Esophagus muscularis mucosa (tissue), 3 donors: Measurements from ENCODE around the gene CIT.

ENCODE experiments used
- CTCF ChIP-seq, 3 experiments: fragments of 200-600 bp in 2 of 3; fragments of 450-650 bp in 1 of 3; sonication (generic) in 2 of 3; IDR thresholded peaks; one replicate each; pipeline ENCODE4 v1.5.1; 2017 to 2019; ENCODE audit warnings: antibody characterized with exemption in 3 of 3, mild to moderate bottlenecking in 2 of 3, moderate library complexity in 1 of 3
- POLR2A ChIP-seq: fragments of 450-650 bp; IDR thresholded peaks from one replicate; pipeline ENCODE4 v1.6.1; 2017; ENCODE audit warnings: antibody characterized with exemption, moderate library complexity, mild to moderate bottlenecking, low read depth
- POLR2AphosphoS5 ChIP-seq, 2 donors: sonication (generic); formaldehyde crosslinking; IDR thresholded peaks; one replicate each; pipeline ENCODE4 v1.6.1; 2017; ENCODE audit warnings: antibody characterized with exemption in 2 of 2

GRCh38 chr12:119781804-119782203 lies 95.3 kb downstream of the CIT start:
- TF ChIP-seq POLR2AphosphoS5 (IDR thresholded peaks at IDR 0.05) (no peak), POLR2A (no peak), CTCF (IDR thresholded peaks at IDR 0.05) (no peak)
